HG03457 (cell line): ENCODE results near the gene ADCY3.

Experiments used
- ATAC-seq: cut with Tn5 transposase; IDR thresholded peaks from one replicate; pipeline ENCODE4 v1.9.1; 2021; ENCODE audit warnings: moderate number of reproducible peaks; ENCODE audit not compliant: unreplicated experiment

Gene ADCY3

DNA sequence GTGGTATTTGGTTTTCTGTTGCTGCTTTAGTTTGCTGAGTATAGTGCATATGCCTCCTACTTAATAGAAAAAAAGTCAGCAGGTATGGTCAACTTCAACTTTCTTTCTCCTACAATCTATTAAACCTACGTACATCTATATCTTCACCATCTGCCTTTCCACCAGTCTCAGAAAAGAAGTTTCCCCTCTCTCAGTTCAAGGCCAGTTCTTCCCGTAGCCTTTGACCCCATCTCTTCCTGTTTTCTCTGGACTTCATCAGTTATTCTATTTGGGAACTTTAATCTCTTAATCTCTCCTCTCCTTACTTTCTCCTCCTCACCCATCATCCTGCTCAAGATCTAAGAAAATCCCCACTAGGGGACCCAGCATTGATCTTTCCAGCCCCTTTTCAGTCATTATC is 132.5 kb downstream of the ADCY3 start:
- no peak for ATAC-seq

DNA sequence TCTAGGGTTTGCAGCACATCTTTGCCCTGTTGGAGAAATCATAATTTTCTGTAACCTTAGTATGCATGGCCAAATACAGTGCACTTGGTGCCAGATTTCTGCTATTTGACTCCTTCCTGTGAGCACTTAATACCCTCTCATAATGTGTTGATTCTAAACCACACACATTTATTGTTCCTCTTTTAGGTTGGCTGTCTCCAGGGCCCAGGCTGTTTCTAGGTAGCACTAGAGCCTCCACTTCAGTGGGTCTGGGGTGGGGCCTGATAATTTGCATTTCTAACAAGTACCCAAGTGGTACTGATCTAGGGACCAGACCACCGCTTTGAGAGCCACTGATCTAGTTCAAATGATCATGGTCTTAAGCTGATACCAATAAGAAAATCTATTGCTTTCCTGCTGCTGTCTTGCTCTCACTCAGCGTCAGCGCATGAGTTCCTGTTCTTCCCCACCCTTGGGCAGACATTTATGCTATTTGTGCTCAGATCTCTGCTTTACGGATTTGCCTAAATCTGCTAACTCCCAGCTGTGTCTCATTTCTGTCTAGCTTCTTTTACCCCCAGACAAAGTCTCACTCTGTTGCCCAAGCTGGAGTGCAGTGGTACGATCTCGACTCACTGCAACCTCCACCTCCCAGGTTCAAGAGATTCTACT is 134.2 kb downstream of the ADCY3 start:
- ATAC-seq, result peak; percentile 66

DNA sequence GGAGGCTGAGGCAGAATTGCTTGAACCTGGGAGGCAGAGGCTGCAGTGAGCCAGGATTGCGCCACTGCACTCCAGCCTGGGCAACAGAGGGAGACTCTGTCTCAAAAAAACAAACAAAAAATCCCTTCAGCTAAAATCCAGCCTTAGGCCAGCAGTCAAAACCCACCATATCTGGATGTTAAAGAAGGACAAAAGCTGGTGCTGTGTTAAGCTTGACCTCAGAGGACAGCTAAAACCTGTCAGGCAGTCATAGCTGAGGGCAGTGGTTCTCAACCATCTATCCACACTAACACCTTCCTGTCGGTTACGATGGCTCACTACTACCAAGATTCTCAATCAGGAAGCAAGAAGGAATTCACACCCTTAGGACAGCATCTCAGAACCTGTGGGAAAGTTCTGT is 136.4 kb downstream of the ADCY3 start:
- ATAC-seq, result no peak

DNA sequence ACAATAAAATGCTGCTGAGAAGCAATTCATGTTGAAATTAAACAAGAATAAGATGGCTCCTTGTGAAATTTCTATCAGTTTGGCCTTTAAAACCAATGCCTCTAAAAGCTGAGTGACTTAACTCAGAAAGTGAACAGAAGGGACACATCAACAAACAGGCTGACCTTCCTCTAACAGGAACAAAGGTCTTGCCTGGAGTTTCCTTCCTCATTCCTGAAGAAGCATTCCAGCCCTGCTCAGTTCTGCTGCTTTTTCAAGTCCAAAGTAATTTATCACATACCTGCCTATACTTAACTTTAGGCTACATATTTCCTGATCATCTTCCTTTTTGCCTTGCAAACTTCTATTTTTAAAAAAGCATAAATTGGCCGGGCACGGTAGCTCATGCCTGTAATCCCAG is 140.9 kb downstream of the ADCY3 start:
- ATAC-seq, result no peak

DNA sequence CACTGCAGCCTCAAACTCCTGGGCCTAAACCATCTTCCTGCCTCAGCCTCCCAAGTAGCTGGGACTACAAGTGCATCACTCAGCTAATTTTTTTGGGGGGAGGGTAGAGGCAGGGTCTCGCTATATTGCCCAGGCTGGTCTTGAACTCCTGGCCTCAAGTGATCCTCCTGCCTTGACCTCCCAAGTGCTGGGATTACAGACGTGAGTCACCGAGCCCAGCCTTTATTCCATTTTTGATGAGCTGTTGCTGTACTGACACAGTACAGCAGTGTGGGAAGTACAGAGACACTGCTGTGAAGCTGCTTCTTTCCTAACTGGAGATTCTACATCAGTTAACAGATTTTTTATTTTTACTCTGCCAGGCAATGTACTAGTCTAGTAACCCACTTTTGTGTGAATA is 145.7 kb downstream of the ADCY3 start:
- ATAC-seq, result no peak

DNA sequence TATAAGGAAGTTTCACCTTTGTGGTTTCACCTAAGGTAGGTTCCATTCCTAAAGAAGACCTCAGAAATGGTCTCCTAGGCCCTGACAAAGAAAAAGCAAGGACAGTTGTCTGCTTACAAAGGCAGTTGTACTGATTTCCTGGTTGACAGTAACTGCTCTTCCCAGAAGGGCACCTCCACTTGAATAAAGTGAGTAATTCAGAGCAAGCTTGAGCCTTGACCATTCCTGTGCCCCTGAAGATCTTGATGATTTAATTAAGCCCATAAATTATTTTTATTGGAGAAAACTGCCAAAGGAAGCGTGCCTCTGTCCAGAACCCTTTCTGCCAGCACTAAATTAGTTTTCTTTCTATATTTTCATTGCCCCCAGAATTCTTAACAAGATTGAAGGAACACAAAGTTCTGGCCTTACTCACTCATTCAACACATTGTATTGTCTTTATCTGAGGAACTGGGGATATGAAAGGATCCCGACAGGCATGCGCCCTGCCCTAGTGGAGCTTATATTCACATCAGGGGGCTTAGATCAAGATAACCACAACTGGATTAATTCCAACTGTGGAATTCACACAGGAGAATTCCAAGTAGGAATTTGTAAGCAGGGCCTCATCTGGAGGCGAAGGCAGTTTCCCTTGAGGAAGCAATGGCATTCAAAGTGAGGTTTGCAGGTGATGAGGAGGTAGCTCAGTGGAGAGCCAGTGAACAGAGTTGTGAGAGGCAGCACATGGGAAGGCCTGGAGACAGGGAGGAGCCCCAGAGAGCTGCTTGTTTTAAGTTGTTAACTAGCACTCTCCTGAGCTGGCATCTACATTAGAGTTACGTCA is 148.1 kb downstream of the ADCY3 start:
- no peak for ATAC-seq

DNA sequence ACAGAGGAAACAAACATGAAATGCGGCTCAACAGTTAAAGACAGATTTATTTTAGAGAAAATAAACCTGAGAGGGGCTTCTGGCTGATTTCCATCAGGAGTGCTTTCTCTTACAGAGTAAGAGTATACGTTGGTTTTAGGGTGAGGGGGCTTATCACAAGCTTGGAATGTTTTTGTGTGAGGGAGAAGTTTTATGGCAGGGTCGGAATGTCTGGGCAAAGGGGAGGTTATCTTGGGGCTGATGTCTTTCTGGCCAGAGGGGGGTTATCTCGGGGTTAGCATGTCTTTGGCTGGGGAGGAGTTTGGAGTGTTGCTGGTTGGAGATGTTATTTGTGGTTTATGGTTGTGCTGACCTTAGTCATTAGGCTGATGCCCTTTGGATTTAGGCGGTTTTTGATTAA is 149.0 kb downstream of the ADCY3 start:
- ATAC-seq, result no peak
